Nephron (organoid): Measurements from ENCODE around the gene CTR9.

Experiments used
- H3K27ac Mint-ChIP-seq, 3 experiments: 2 replicates each; pipeline ENCODE4 v1.8.0; 2020; ENCODE audit warnings: mixed read lengths in 3 of 3, mild to moderate bottlenecking in 2 of 3, moderate library complexity in 1 of 3
- H3K27me3 Mint-ChIP-seq: 2 replicates; pipeline ENCODE4 v1.8.0; 2021; ENCODE audit warnings: low read depth, mild to moderate bottlenecking, moderate library complexity, mixed read lengths
- H3K36me3 Mint-ChIP-seq: 2 replicates; pipeline ENCODE4 v1.8.0; 2020; ENCODE audit warnings: low read depth, mixed read lengths
- H3K4me1 Mint-ChIP-seq: 2 replicates; pipeline ENCODE4 v1.8.0; 2020; ENCODE audit warnings: mixed read lengths
- H3K4me3 Mint-ChIP-seq, 3 experiments: 2 replicates each; pipeline ENCODE4 v1.8.0; 2020; ENCODE audit warnings: mild to moderate bottlenecking in 3 of 3, mixed read lengths in 3 of 3, moderate library complexity in 2 of 3
- H3K9me3 Mint-ChIP-seq: 2 replicates; pipeline ENCODE4 v1.8.0; 2020; ENCODE audit warnings: mixed read lengths
- CTCF ChIP-seq, 3 experiments: fragments of 200-600 bp; sonication (generic); IDR thresholded peaks; one replicate each; pipeline ENCODE4 v1.5.0; 2021; ENCODE audit warnings: antibody characterized with exemption in 3 of 3; ENCODE audit not compliant: unreplicated experiment in 3 of 3

The CTR9 gene

GRCh38 chr11:10797531-10797930 is 46.5 kb downstream of the CTR9 start:
- Mint-ChIP-seq H3K9me3 (no peaks in the 10 kb centered on the region), H3K36me3 (peaks cover 78% of the 10 kb centered on the region), H3K4me3 (no peak overlapping the region), H3K27ac (no peak overlapping the region), H3K4me1 (peaks cover 27% of the 10 kb centered on the region), H3K27me3 (no peaks in the 10 kb centered on the region)
- TF ChIP-seq CTCF (IDR thresholded peaks at IDR 0.05; ENCODE audit: unreplicated experiment in 3 of 3), result no peak

GRCh38 chr11:10798330-10798928 is 47.4 kb downstream of the CTR9 start:
- H3K4me3 Mint-ChIP-seq, result no peak overlapping the region
- no peaks in the 10 kb centered on the region for H3K9me3 Mint-ChIP-seq
- peaks cover 25% of the 10 kb centered on the region for H3K4me1 Mint-ChIP-seq

GRCh38 chr11:10800292-10800691 is 49.2 kb downstream of the CTR9 start:
- no peak overlapping the region for H3K27ac Mint-ChIP-seq

More at GRCh38 chr11:10798330-10798928, 47.4 kb downstream of the CTR9 start:
- Mint-ChIP-seq H3K36me3 (peaks cover 87% of the 10 kb centered on the region), H3K27ac (no peak overlapping the region), H3K27me3 (no peaks in the 10 kb centered on the region)
- TF ChIP-seq CTCF (IDR thresholded peaks at IDR 0.05; ENCODE audit: unreplicated experiment in 3 of 3), result no peak

GRCh38 chr11:10803676-10804075 is 52.6 kb downstream of the CTR9 start:
- Mint-ChIP-seq H3K9me3 (no peaks in the 10 kb centered on the region), H3K27ac (peak overlapping the region; percentile 4 to 42 (median 15)), H3K36me3 (peaks cover 91% of the 10 kb centered on the region), H3K4me1 (peaks cover 64% of the 10 kb centered on the region), H3K27me3 (no peaks in the 10 kb centered on the region), H3K4me3 (peak overlapping the region in 1 of 3 experiments; percentile 40)
- no peak for TF ChIP-seq CTCF (IDR thresholded peaks at IDR 0.05; ENCODE audit: unreplicated experiment in 3 of 3)

More at GRCh38 chr11:10800292-10800691, 49.2 kb downstream of the CTR9 start:
- no peak for TF ChIP-seq CTCF (IDR thresholded peaks at IDR 0.05; ENCODE audit: unreplicated experiment in 3 of 3)
- H3K27me3 Mint-ChIP-seq, result no peaks in the 10 kb centered on the region
- no peak overlapping the region for H3K4me3 Mint-ChIP-seq
- H3K9me3 Mint-ChIP-seq, result no peaks in the 10 kb centered on the region
- H3K36me3 Mint-ChIP-seq, result peaks cover 96% of the 10 kb centered on the region
- peaks cover 43% of the 10 kb centered on the region for H3K4me1 Mint-ChIP-seq

- Mint-ChIP-seq H3K27ac (peak overlapping the region; percentile 61 to 77 (median 76)), H3K27me3 (no peaks in the 10 kb centered on the region), H3K36me3 (peaks cover 70% of the 10 kb centered on the region), H3K9me3 (no peaks in the 10 kb centered on the region), H3K4me1 (peaks cover 63% of the 10 kb centered on the region), H3K4me3 (peak overlapping the region; percentile 97 to 98 (median 97))
- no peak for TF ChIP-seq CTCF (IDR thresholded peaks at IDR 0.05; ENCODE audit: unreplicated experiment in 3 of 3)
Measured at GRCh38 chr11:10805741-10806140, 54.7 kb downstream of the CTR9 start.

GRCh38 chr11:10806206-10806605 is 55.2 kb downstream of the CTR9 start:
- H3K9me3 Mint-ChIP-seq, result no peaks in the 10 kb centered on the region
- H3K27ac Mint-ChIP-seq, result peak overlapping the region; percentile 99 to 100 (median 100)
- peaks cover 66% of the 10 kb centered on the region for H3K36me3 Mint-ChIP-seq
- peaks cover 58% of the 10 kb centered on the region for H3K4me1 Mint-ChIP-seq
- H3K4me3 Mint-ChIP-seq, result peak overlapping the region; percentile 97 to 98 (median 97)
- no peak for TF ChIP-seq CTCF (IDR thresholded peaks at IDR 0.05; ENCODE audit: unreplicated experiment in 3 of 3)
- H3K27me3 Mint-ChIP-seq, result no peaks in the 10 kb centered on the region
